HG03460 (cell line): ENCODE results near the gene RIOK1.

Experiments
- ATAC-seq: cut with Tn5 transposase; IDR thresholded peaks from one replicate; pipeline ENCODE4 v1.9.1; 2021; ENCODE audit not compliant: unreplicated experiment

RIOK1 gene

GRCh38 chr6:7406743-7407142, 17.1 kb downstream of the RIOK1 start:
- ATAC-seq = no peak

GRCh38 chr6:7409740-7410139, 20.1 kb downstream of the RIOK1 start:
- no peak for ATAC-seq

- ATAC-seq = no peak
These were observed 21.2 kb downstream of the RIOK1 start for GRCh38 chr6:7410851-7411250.

- no peak for ATAC-seq
These were observed 21.7 kb downstream of the RIOK1 start for GRCh38 chr6:7411328-7411727.

- ATAC-seq = no peak
These were observed 23.7 kb downstream of the RIOK1 start for GRCh38 chr6:7413151-7413823.

- no peak for ATAC-seq
These were observed 25.2 kb downstream of the RIOK1 start for GRCh38 chr6:7414811-7415210.

- ATAC-seq = no peak
These were observed 28.1 kb downstream of the RIOK1 start for GRCh38 chr6:7417684-7418083.

- no peak for ATAC-seq
These were observed 28.8 kb downstream of the RIOK1 start for GRCh38 chr6:7418238-7418905.

- ATAC-seq = no peak
These were observed 29.5 kb downstream of the RIOK1 start for GRCh38 chr6:7419065-7419464.

- ATAC-seq = no peak
These were observed 31.5 kb downstream of the RIOK1 start for GRCh38 chr6:7421066-7421465.

- no peak for ATAC-seq
These were observed 34.5 kb downstream of the RIOK1 start for GRCh38 chr6:7424058-7424457.

GRCh38 chr6:7424967-7425807, 35.6 kb downstream of the RIOK1 start:
- no peak for ATAC-seq

- no peak for ATAC-seq
These were observed 36.2 kb downstream of the RIOK1 start for GRCh38 chr6:7425808-7426190.

GRCh38 chr6:7426447-7427169, 37.0 kb downstream of the RIOK1 start:
- ATAC-seq = no peak

GRCh38 chr6:7431313-7431673, 41.7 kb downstream of the RIOK1 start:
- no peak for ATAC-seq

- ATAC-seq = no peak
These were observed 42.2 kb downstream of the RIOK1 start for GRCh38 chr6:7431674-7432390.

- ATAC-seq = no peak
These were observed 42.9 kb downstream of the RIOK1 start for GRCh38 chr6:7432391-7433120.

GRCh38 chr6:7433121-7433617, 43.6 kb downstream of the RIOK1 start:
- no peak for ATAC-seq

- no peak for ATAC-seq
These were observed 45.1 kb downstream of the RIOK1 start for GRCh38 chr6:7434672-7435071.

GRCh38 chr6:7438011-7438410, 48.4 kb downstream of the RIOK1 start:
- no peak for ATAC-seq
